ENCODE data around the gene CENPVL3. TPM values are rescaled to one million over a fixed set of nuclear protein-coding genes. Genes with fewer than 3 reads are reported as not detected.
A peak's percentile ranks its signal among the peaks of the same experiment; 100 is the strongest.
"Not testable (repeated sequence)": the region's sequence is repeated elsewhere in the genome, so short reads cannot be mapped to it uniquely, and the experiment has no call there.

Gene CENPVL3
- 0.70 and 0.83 TPM in 2 replicates for polyA plus RNA-seq (2014; cell fraction: cytosol; rRNA removed)
- polyA plus RNA-seq (2014; cell fraction: nucleus; rRNA removed): 0.35 and 1.5 TPM in 2 replicates

GRCh38 chrX:51618241-51619155 lies at the start of gene CENPVL3:
TSS of gene CENPVL3 (minus strand) at chrX:51618912. CDS start at chrX:51618873, 39 bp downstream.
- DNase-seq (ENCODE audit: low spot score): peak; percentile 5

GRCh38 chrX:51665981-51666380 lies 47.3 kb upstream of the CENPVL3 start:
- no peak for DNase-seq (ENCODE audit: low spot score)

GRCh38 chrX:51643377-51643776 lies 24.7 kb upstream of the CENPVL3 start:
- DNase-seq (ENCODE audit: low spot score): no peak

GRCh38 chrX:51641421-51642021 lies 22.8 kb upstream of the CENPVL3 start:
- DNase-seq (ENCODE audit: low spot score): peak; percentile 12

- DNase-seq (ENCODE audit: low spot score): not testable (repeated sequence)
Measured at GRCh38 chrX:51636511-51636910, 17.8 kb upstream of the CENPVL3 start.

- DNase-seq (ENCODE audit: low spot score): peak; percentile 13
Measured at GRCh38 chrX:51614353-51615012, 4.2 kb downstream of the CENPVL3 start.

- no peak for DNase-seq (ENCODE audit: low spot score)
Measured at GRCh38 chrX:51608766-51609165, 9.9 kb downstream of the CENPVL3 start.

GRCh38 chrX:51608126-51608525 lies 10.6 kb downstream of the CENPVL3 start:
- no peak for DNase-seq (ENCODE audit: low spot score)

GRCh38 chrX:51606446-51606845 lies 12.3 kb downstream of the CENPVL3 start:
- DNase-seq (ENCODE audit: low spot score): no peak

- no peak for DNase-seq (ENCODE audit: low spot score)
Measured at GRCh38 chrX:51598899-51599298, 19.8 kb downstream of the CENPVL3 start.

GRCh38 chrX:51571874-51572273 lies 46.8 kb downstream of the CENPVL3 start:
- no peak for DNase-seq (ENCODE audit: low spot score)

- no peak for DNase-seq (ENCODE audit: low spot score)
Measured at GRCh38 chrX:51569561-51569960, 49.2 kb downstream of the CENPVL3 start.

- no peak for DNase-seq (ENCODE audit: low spot score)
Measured at GRCh38 chrX:51568586-51568985, 50.1 kb downstream of the CENPVL3 start.

Data from SK-N-DZ (cell line).